ENCODE measurements around the gene RETREG1. TPM values are rescaled to one million over a fixed set of nuclear protein-coding genes. Genes with fewer than 3 reads are reported as not detected.

Gene RETREG1
- total and polyA plus RNA-seq, 8 donors = 1.9 to 26.0 (median 2.5) TPM

- intact Hi-C loops (cut with DNase I) = no loop called here
- peaks cover 0 to 1% of the 10 kb centered on the region in 2 donors for H3K9me3 ChIP-seq
- ATAC-seq (no peak), DNase-seq (no peak)
- H3K4me3 ChIP-seq = no peak overlapping the region
- H3K4me1 ChIP-seq = no peaks in the 10 kb centered on the region
- H3K27me3 ChIP-seq = no peaks in the 10 kb centered on the region
- H3K36me3 ChIP-seq = no peaks in the 10 kb centered on the region
- TF ChIP-seq CTCF (IDR thresholded peaks at IDR 0.05) = no peak
- no peak overlapping the region for H3K27ac ChIP-seq
These were observed 10.2 kb downstream of the RETREG1 start for GRCh38 chr5:16606628-16607027.

GRCh38 chr5:16603701-16604100, 13.1 kb downstream of the RETREG1 start:
- Histone ChIP-seq H3K4me3 (no peak overlapping the region), H3K27ac (no peak overlapping the region), H3K9me3 (peaks cover 0 to 1% of the 10 kb centered on the region in 2 donors), H3K4me1 (peaks cover 0 to 9% of the 10 kb centered on the region in 2 donors), H3K36me3 (no peaks in the 10 kb centered on the region), H3K27me3 (no peaks in the 10 kb centered on the region)
- DNase-seq (no peak), ATAC-seq (no peak)
- TF ChIP-seq CTCF (IDR thresholded peaks at IDR 0.05) = no peak
- intact Hi-C loops (cut with DNase I) = no loop called here

- Histone ChIP-seq H3K4me1 (peaks cover 0 to 9% of the 10 kb centered on the region in 2 donors), H3K27ac (no peak overlapping the region), H3K9me3 (peaks cover 0 to 1% of the 10 kb centered on the region in 2 donors), H3K4me3 (no peak overlapping the region), H3K27me3 (no peaks in the 10 kb centered on the region), H3K36me3 (no peaks in the 10 kb centered on the region)
- intact Hi-C loops (cut with DNase I) = no loop called here
- TF ChIP-seq CTCF (IDR thresholded peaks at IDR 0.05) = no peak
- ATAC-seq = no peak
- peak in 1 of 4 donors; percentile 39 for DNase-seq
These were observed 13.5 kb downstream of the RETREG1 start for GRCh38 chr5:16603295-16603694.

- DNase-seq = no peak
- intact Hi-C loops (cut with DNase I) = no loop called here
- H3K27ac ChIP-seq = no peak overlapping the region
- TF ChIP-seq CTCF (IDR thresholded peaks at IDR 0.05) = no peak
- peaks cover 0 to 1% of the 10 kb centered on the region in 2 donors for H3K9me3 ChIP-seq
- H3K27me3 ChIP-seq = no peaks in the 10 kb centered on the region
- H3K4me3 ChIP-seq = no peak overlapping the region
- no peaks in the 10 kb centered on the region for H3K36me3 ChIP-seq
- H3K4me1 ChIP-seq = peaks cover 0 to 9% of the 10 kb centered on the region in 2 donors
- no peak for ATAC-seq
These were observed 14.6 kb downstream of the RETREG1 start for GRCh38 chr5:16602182-16602581.

GRCh38 chr5:16600946-16601345, 15.9 kb downstream of the RETREG1 start:
- Histone ChIP-seq H3K9me3 (peaks cover 0 to 1% of the 10 kb centered on the region in 2 donors), H3K27ac (no peak overlapping the region), H3K4me3 (no peak overlapping the region), H3K4me1 (peaks cover 0 to 9% of the 10 kb centered on the region in 2 donors), H3K27me3 (no peaks in the 10 kb centered on the region), H3K36me3 (no peaks in the 10 kb centered on the region)
- no peak for TF ChIP-seq CTCF (IDR thresholded peaks at IDR 0.05)
- intact Hi-C loops (cut with DNase I) = no loop called here
- ATAC-seq (no peak), DNase-seq (no peak)

All from left lung (tissue), 10 donors.